Measurements from ENCODE around the gene NOTCH2.

The NOTCH2 gene

DNA sequence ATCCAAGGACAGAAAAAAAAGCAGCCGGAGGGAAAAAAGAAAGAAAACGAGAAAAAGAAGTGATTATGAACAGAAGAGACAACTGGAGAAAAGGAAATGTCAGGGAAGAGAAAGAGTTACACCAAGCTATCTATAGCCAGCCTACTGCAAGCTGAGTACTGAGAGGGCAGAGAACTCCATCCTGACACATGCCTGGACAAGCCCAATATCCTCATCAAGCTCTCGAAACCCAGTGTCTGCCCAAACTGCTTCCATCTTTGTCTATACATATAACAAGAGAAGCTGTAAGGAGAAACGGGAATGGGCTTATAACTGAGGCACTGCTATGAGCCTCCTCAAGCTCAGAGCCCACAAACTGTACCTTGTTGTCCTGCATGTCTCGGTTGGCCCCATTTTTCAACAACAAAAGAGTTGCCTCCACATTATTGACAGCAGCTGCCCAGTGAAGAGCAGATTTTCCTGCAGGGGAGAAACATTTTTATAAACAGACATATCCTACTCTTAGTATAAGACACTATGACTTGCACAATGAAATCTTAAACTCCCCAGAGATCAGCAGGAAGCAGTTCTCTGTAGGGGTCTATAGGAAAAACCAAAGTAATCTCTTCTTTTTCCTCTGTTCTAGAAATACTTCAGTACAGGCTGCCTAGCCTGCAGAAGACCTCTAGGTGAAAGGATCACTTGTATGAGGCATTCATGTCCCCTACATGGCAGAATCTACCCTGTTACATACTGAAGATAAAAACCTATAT lies 152.0 kb downstream of the NOTCH2 start:
- no peak for TF ChIP-seq CTCF (conservative IDR thresholded peaks at IDR 0.05; ENCODE audit: low read depth)
- POLR2A ChIA-PET (ENCODE audit: low non-redundant PET) = no interaction called here
- no peak for DNase-seq (ENCODE audit: low spot score)
- H3K27ac ChIP-seq = no peak overlapping the region
- CTCF ChIA-PET = no interaction called here

- TF ChIP-seq CTCF (conservative IDR thresholded peaks at IDR 0.05; ENCODE audit: low read depth) = no peak
- H3K27ac ChIP-seq = no peak overlapping the region
- ChIA-PET POLR2A (ENCODE audit: low non-redundant PET) (no interaction called here), CTCF (no interaction called here)
- DNase-seq (ENCODE audit: low spot score) = no peak
Measured at GRCh38 chr1:119915517-119915916, 153.9 kb downstream of the NOTCH2 start.

- no peak for DNase-seq (ENCODE audit: low spot score)
- POLR2A ChIA-PET (ENCODE audit: low non-redundant PET) = no interaction called here
- H3K27ac ChIP-seq = no peak overlapping the region
- CTCF ChIA-PET = no interaction called here
- TF ChIP-seq CTCF (conservative IDR thresholded peaks at IDR 0.05; ENCODE audit: low read depth) = no peak
Measured at GRCh38 chr1:119914071-119914470, 155.4 kb downstream of the NOTCH2 start.

DNA sequence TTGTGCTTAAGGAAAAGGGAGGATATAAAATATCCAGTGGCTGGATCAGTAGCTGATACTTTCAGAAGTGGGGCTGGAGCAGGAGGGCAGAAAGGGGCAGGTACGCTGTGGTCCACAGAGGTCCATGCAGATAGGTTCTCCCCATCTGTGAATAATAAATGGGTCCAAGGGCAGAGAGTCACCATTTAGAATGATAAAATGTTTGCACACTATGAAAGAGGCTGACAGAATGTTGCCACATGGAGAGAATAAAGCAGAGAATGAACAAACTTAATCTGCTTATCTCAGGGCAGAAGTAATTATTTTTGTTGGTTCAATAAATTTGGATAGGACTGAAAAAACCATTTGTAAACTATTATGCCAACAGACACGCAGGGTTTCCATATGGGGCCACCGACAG lies 156.5 kb downstream of the NOTCH2 start:
- POLR2A ChIA-PET (ENCODE audit: low non-redundant PET) = no interaction called here
- H3K27ac ChIP-seq = no peak overlapping the region
- no peak for TF ChIP-seq CTCF (conservative IDR thresholded peaks at IDR 0.05; ENCODE audit: low read depth)
- CTCF ChIA-PET = no interaction called here
- no peak for DNase-seq (ENCODE audit: low spot score)

GRCh38 chr1:119911775-119912174 lies 157.7 kb downstream of the NOTCH2 start:
- no peak for TF ChIP-seq CTCF (conservative IDR thresholded peaks at IDR 0.05; ENCODE audit: low read depth)
- ChIA-PET CTCF (interaction anchor here (0.7 kb wide), 1 partner anchor 13 kb away, joined by 3 read pairs; no protein-coding TSS in a partner anchor), POLR2A (ENCODE audit: low non-redundant PET) (no interaction called here)
- H3K27ac ChIP-seq = no peak overlapping the region
- DNase-seq (ENCODE audit: low spot score) = no peak

- no peak overlapping the region for H3K27ac ChIP-seq
- no peak for TF ChIP-seq CTCF (conservative IDR thresholded peaks at IDR 0.05; ENCODE audit: low read depth)
- POLR2A ChIA-PET (ENCODE audit: low non-redundant PET) = no interaction called here
- DNase-seq (ENCODE audit: low spot score) = no peak
- CTCF ChIA-PET = no interaction called here
Measured at GRCh38 chr1:119910618-119911017, 158.8 kb downstream of the NOTCH2 start.
